ENCODE measurements around the gene XPO5. TPM values are rescaled to one million over a fixed set of nuclear protein-coding genes. Genes with fewer than 3 reads are reported as not detected.

XPO5 gene
- total and polyA plus RNA-seq, 7 experiments from 2014 or later, result 9.3 to 107 (median 39.9) TPM

- Histone ChIP-seq H3K4me3 (ENCODE audit: low read length) (no peak overlapping the region), H3K27ac (ENCODE audit: low read depth, low read length) (no peak overlapping the region), H3K27me3 (ENCODE audit: control insufficient read depth in 2 of 2, insufficient read depth in 2 of 2, low read length in 2 of 2) (peaks cover 0 to 9% of the 10 kb centered on the region in 2 donors), H3K9me3 (ENCODE audit: control insufficient read depth in 2 of 3, low read length in 3 of 3) (no peaks in the 10 kb centered on the region), H3K36me3 (ENCODE audit: control insufficient read depth in 2 of 3, insufficient read depth in 3 of 3, low read length in 3 of 3) (peaks cover 0 to 44% (median 6%) of the 10 kb centered on the region in 3 experiments), H3K4me1 (ENCODE audit: control insufficient read depth in 2 of 2, insufficient read depth in 2 of 2, low read length in 2 of 2) (peaks cover 0 to 4% of the 10 kb centered on the region in 2 donors)
- Mint-ChIP-seq H3K36me3 (peaks cover 7 to 34% (median 19%) of the 10 kb centered on the region in 5 donors), H3K4me1 (peaks cover 6 to 27% (median 15%) of the 10 kb centered on the region in 7 donors), H3K9me3 (peaks cover 0 to 1% (median 0%) of the 10 kb centered on the region in 11 donors), H3K27me3 (peaks cover 15 to 22% (median 19%) of the 10 kb centered on the region in 5 donors), H3K4me3 (no peak overlapping the region), H3K27ac (peak overlapping the region in 5 of 9 donors; percentile 24 to 69 (median 58))
- DNase-seq (no peak), ATAC-seq (no peak)
- intact Hi-C loops (cut with micrococcal nuclease), result loop anchor here (1.0 to 5.0 kb wide), 10 partner anchors 11 to 605 kb away; partner anchors contain the start of genes ZNF318 (in 2 of the 2), CRIP3 (in 1 of the 2), DNPH1 (in 1 of the 2) and POLR1C (in 1 of the 2)
- ChIA-PET POLR2A (interaction anchor here (0.5 to 3.1 kb wide), 6 partner anchors 11 to 954 kb away, joined by 3 to 23 read pairs (median 3); partner anchors contain the start of genes DLK2, POLR1C and YIPF3), CTCF (interaction anchor here (0.5 to 4.6 kb wide), 18 partner anchors 8 to 851 kb away, joined by 3 to 35 read pairs (median 4); partner anchors contain the start of genes POLR1C and YIPF3)
These were observed 69.7 kb downstream of the XPO5 start for GRCh38 chr6:43506171-43506570.

DNA sequence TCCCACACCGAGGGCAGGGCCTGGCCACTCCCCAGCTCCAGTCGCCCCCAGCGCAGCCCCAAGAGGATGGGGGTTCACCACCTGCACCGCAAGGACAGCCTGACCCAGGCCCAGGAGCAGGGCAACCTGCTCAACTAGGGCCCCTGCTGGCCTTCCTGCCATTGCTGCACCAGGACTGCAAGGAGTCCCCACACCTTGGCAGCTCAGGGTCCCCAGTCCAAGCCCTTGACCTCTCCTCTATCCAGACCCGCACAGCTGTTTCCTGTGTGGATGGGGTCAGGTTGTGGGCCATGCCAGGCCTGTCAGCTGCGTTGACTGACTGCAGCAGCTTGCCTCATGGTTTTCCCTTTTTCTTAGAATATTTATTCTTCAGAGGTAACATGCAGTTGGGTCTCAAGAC, 70.1 kb downstream of the XPO5 start:
- Histone ChIP-seq H3K4me3 (ENCODE audit: low read length) (no peak overlapping the region), H3K27ac (ENCODE audit: low read depth, low read length) (no peak overlapping the region), H3K4me1 (ENCODE audit: control insufficient read depth in 2 of 2, insufficient read depth in 2 of 2, low read length in 2 of 2) (peaks cover 0 to 4% of the 10 kb centered on the region in 2 donors), H3K27me3 (ENCODE audit: control insufficient read depth in 2 of 2, insufficient read depth in 2 of 2, low read length in 2 of 2) (peaks cover 0 to 9% of the 10 kb centered on the region in 2 donors), H3K9me3 (ENCODE audit: control insufficient read depth in 2 of 3, low read length in 3 of 3) (no peaks in the 10 kb centered on the region), H3K36me3 (ENCODE audit: control insufficient read depth in 2 of 3, insufficient read depth in 3 of 3, low read length in 3 of 3) (peaks cover 0 to 44% (median 6%) of the 10 kb centered on the region in 3 experiments)
- Mint-ChIP-seq H3K27me3 (peaks cover 15 to 22% (median 19%) of the 10 kb centered on the region in 5 donors), H3K4me1 (peaks cover 6 to 26% (median 15%) of the 10 kb centered on the region in 7 donors), H3K36me3 (peaks cover 7 to 33% (median 16%) of the 10 kb centered on the region in 5 donors), H3K4me3 (no peak overlapping the region), H3K9me3 (peaks cover 0 to 1% (median 0%) of the 10 kb centered on the region in 11 donors), H3K27ac (peak overlapping the region in 2 of 9 donors; percentile 24 to 37)
- ATAC-seq, result no peak
- DNase-seq, result no peak
- intact Hi-C loops (cut with micrococcal nuclease), result loop anchor here (1.0 to 5.0 kb wide), 10 partner anchors 12 to 605 kb away; partner anchors contain the start of genes ZNF318 (in 2 of the 2), CRIP3 (in 1 of the 2), DNPH1 (in 1 of the 2) and POLR1C (in 1 of the 2)
- CTCF ChIA-PET, result interaction anchor here (0.7 to 4.6 kb wide), 16 partner anchors 7 to 850 kb away, joined by 3 to 35 read pairs (median 4); partner anchors contain the start of genes DNPH1, POLR1C and YIPF3
- POLR2A ChIA-PET, result interaction anchor here (0.5 to 3.1 kb wide), 4 partner anchors 12 to 953 kb away, joined by 3 to 23 read pairs (median 4); partner anchors contain the start of genes DLK2, POLR1C and YIPF3

GRCh38 chr6:43504756-43505593, 70.9 kb downstream of the XPO5 start:
- ChIA-PET POLR2A (interaction anchor here (0.5 to 3.1 kb wide), 3 partner anchors 13 to 528 kb away, joined by 6 to 23 read pairs (median 6); partner anchors contain the start of genes POLR1C and YIPF3), CTCF (interaction anchor here (0.6 to 4.6 kb wide), 13 partner anchors 9 to 276 kb away, joined by 3 to 35 read pairs (median 4); partner anchors contain the start of genes DNPH1, POLR1C, TJAP1 and YIPF3)
- H3K4me3 ChIP-seq (ENCODE audit: low read length), result no peak overlapping the region
- peaks cover 6 to 26% (median 14%) of the 10 kb centered on the region in 7 donors for H3K4me1 Mint-ChIP-seq
- H3K36me3 ChIP-seq (ENCODE audit: control insufficient read depth in 2 of 3, insufficient read depth in 3 of 3, low read length in 3 of 3), result peaks cover 0 to 51% (median 7%) of the 10 kb centered on the region in 3 experiments
- H3K27ac ChIP-seq (ENCODE audit: low read depth, low read length), result no peak overlapping the region
- no peak overlapping the region for H3K4me3 Mint-ChIP-seq
- H3K9me3 ChIP-seq (ENCODE audit: control insufficient read depth in 2 of 3, low read length in 3 of 3), result no peaks in the 10 kb centered on the region
- H3K9me3 Mint-ChIP-seq, result peaks cover 0 to 1% (median 0%) of the 10 kb centered on the region in 11 donors
- H3K27me3 Mint-ChIP-seq, result peaks cover 15 to 22% (median 19%) of the 10 kb centered on the region in 5 donors
- peaks cover 0 to 9% of the 10 kb centered on the region in 2 donors for H3K27me3 ChIP-seq (ENCODE audit: control insufficient read depth in 2 of 2, insufficient read depth in 2 of 2, low read length in 2 of 2)
- peaks cover 7 to 39% (median 16%) of the 10 kb centered on the region in 5 donors for H3K36me3 Mint-ChIP-seq
- ATAC-seq (no peak), DNase-seq (no peak)
- peak overlapping the region in 2 of 9 donors; percentile 28 to 37 for H3K27ac Mint-ChIP-seq
- intact Hi-C loops (cut with micrococcal nuclease), result loop anchor here (5.0 kb wide), 1 partner anchor 138 kb away; the partner anchor contains the start of gene ZNF318 (in 2 of the 2)
- H3K4me1 ChIP-seq (ENCODE audit: control insufficient read depth in 2 of 2, insufficient read depth in 2 of 2, low read length in 2 of 2), result peaks cover 0 to 4% of the 10 kb centered on the region in 2 donors

- Mint-ChIP-seq H3K9me3 (no peaks in the 10 kb centered on the region), H3K4me1 (peaks cover 0 to 17% (median 5%) of the 10 kb centered on the region in 7 donors), H3K4me3 (peak overlapping the region in 1 of 10 donors; percentile 77), H3K36me3 (peaks cover 7 to 45% (median 13%) of the 10 kb centered on the region in 5 donors), H3K27me3 (peaks cover 5 to 11% (median 8%) of the 10 kb centered on the region in 5 donors), H3K27ac (peak overlapping the region in 2 of 9 donors; percentile 56 to 76)
- H3K36me3 ChIP-seq (ENCODE audit: control insufficient read depth in 2 of 3, insufficient read depth in 3 of 3, low read length in 3 of 3), result peaks cover 0 to 66% (median 18%) of the 10 kb centered on the region in 3 experiments
- no peak for ATAC-seq
- no peak for DNase-seq
- ChIA-PET POLR2A (no interaction called here), CTCF (no interaction called here)
- intact Hi-C loops (cut with micrococcal nuclease), result no loop called here
- peaks cover 0 to 4% of the 10 kb centered on the region in 2 donors for H3K27me3 ChIP-seq (ENCODE audit: control insufficient read depth in 2 of 2, insufficient read depth in 2 of 2, low read length in 2 of 2)
- H3K27ac ChIP-seq (ENCODE audit: low read depth, low read length), result no peak overlapping the region
- H3K9me3 ChIP-seq (ENCODE audit: control insufficient read depth in 2 of 3, low read length in 3 of 3), result no peaks in the 10 kb centered on the region
- no peak overlapping the region for H3K4me3 ChIP-seq (ENCODE audit: low read length)
- H3K4me1 ChIP-seq (ENCODE audit: control insufficient read depth in 2 of 2, insufficient read depth in 2 of 2, low read length in 2 of 2), result no peaks in the 10 kb centered on the region
These were observed 72.4 kb downstream of the XPO5 start for GRCh38 chr6:43503443-43503842.

DNA sequence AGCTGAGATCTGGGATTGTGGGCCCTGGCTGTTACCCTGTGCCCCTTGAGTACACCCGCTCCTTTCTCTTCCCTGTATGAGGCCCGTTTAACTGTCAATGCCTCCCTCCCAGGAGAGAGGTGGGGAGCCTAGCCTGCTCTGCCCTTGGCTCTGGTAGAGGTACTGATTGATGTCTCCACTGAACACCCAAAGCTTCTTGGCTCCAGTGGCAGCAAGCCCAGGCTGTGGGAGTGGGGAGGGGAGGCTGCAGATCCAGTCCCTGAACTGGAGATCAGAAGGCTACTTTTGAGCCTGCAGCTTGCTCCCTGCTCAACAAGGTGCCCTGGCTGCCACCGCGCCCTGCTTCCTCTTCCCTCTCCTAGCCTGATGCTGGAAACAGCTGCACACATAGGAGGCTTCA, 73.2 kb downstream of the XPO5 start:
- peak overlapping the region in 1 of 9 donors; percentile 41 for H3K27ac Mint-ChIP-seq
- H3K4me3 Mint-ChIP-seq, result no peak overlapping the region
- ATAC-seq, result no peak
- peaks cover 1 to 3% (median 2%) of the 10 kb centered on the region in 5 donors for H3K27me3 Mint-ChIP-seq
- no peaks in the 10 kb centered on the region for H3K4me1 ChIP-seq (ENCODE audit: control insufficient read depth in 2 of 2, insufficient read depth in 2 of 2, low read length in 2 of 2)
- H3K9me3 Mint-ChIP-seq, result no peaks in the 10 kb centered on the region
- ChIA-PET POLR2A (interaction anchor here (0.7 kb wide), 1 partner anchor 359 kb away, joined by 4 read pairs; no protein-coding TSS in a partner anchor), CTCF (interaction anchor here (0.5 to 1.1 kb wide), 2 partner anchors 68 to 94 kb away, joined by 3 to 4 read pairs; no protein-coding TSS in a partner anchor)
- peaks cover 0 to 12% (median 5%) of the 10 kb centered on the region in 7 donors for H3K4me1 Mint-ChIP-seq
- peaks cover 0 to 74% (median 18%) of the 10 kb centered on the region in 3 experiments for H3K36me3 ChIP-seq (ENCODE audit: control insufficient read depth in 2 of 3, insufficient read depth in 3 of 3, low read length in 3 of 3)
- H3K9me3 ChIP-seq (ENCODE audit: control insufficient read depth in 2 of 3, low read length in 3 of 3), result no peaks in the 10 kb centered on the region
- peaks cover 7 to 45% (median 13%) of the 10 kb centered on the region in 5 donors for H3K36me3 Mint-ChIP-seq
- intact Hi-C loops (cut with micrococcal nuclease), result no loop called here
- no peak overlapping the region for H3K27ac ChIP-seq (ENCODE audit: low read depth, low read length)
- no peak for DNase-seq
- peaks cover 0 to 1% of the 10 kb centered on the region in 2 donors for H3K27me3 ChIP-seq (ENCODE audit: control insufficient read depth in 2 of 2, insufficient read depth in 2 of 2, low read length in 2 of 2)
- no peak overlapping the region for H3K4me3 ChIP-seq (ENCODE audit: low read length)

DNA sequence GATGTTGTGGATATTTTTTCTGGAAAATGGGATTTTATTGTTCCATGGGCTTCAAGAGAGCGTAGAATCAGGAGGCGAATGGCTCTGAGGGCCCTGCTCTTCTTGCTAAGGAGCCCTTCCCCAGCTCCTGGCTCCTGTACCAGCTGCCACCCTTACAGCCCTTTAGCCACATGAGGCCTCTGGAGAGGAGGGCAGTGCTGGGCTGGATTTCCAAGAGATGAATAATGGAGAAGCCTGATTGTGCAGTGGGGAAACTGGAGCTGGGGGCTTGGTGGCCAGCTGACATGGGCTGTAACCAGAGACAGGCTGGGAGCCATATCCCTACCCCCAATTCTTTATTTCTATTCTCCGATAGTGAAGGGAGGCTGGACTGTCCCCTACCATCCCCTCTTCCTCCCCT, 74.9 kb downstream of the XPO5 start:
- intact Hi-C loops (cut with micrococcal nuclease), result no loop called here
- no peak for DNase-seq
- Histone ChIP-seq H3K4me3 (ENCODE audit: low read length) (no peak overlapping the region), H3K27me3 (ENCODE audit: control insufficient read depth in 2 of 2, insufficient read depth in 2 of 2, low read length in 2 of 2) (no peaks in the 10 kb centered on the region), H3K36me3 (ENCODE audit: control insufficient read depth in 2 of 3, insufficient read depth in 3 of 3, low read length in 3 of 3) (peaks cover 0 to 85% (median 18%) of the 10 kb centered on the region in 3 experiments), H3K9me3 (ENCODE audit: control insufficient read depth in 2 of 3, low read length in 3 of 3) (no peaks in the 10 kb centered on the region), H3K27ac (ENCODE audit: low read depth, low read length) (no peak overlapping the region), H3K4me1 (ENCODE audit: control insufficient read depth in 2 of 2, insufficient read depth in 2 of 2, low read length in 2 of 2) (no peaks in the 10 kb centered on the region)
- Mint-ChIP-seq H3K27me3 (no peaks in the 10 kb centered on the region), H3K9me3 (no peaks in the 10 kb centered on the region), H3K36me3 (peaks cover 7 to 45% (median 13%) of the 10 kb centered on the region in 5 donors), H3K4me3 (no peak overlapping the region), H3K27ac (peak overlapping the region in 2 of 9 donors; percentile 59 to 77), H3K4me1 (peaks cover 0 to 2% (median 0%) of the 10 kb centered on the region in 7 donors)
- ATAC-seq, result no peak
- POLR2A ChIA-PET, result interaction anchor here (0.9 to 1.1 kb wide), 2 partner anchors 10 to 131 kb away, joined by 3 to 5 read pairs; partner anchors contain the start of gene ZNF318
- CTCF ChIA-PET, result interaction anchor here (0.6 to 0.8 kb wide), 2 partner anchors 120 to 178 kb away, joined by 3 to 9 read pairs; no protein-coding TSS in a partner anchor
